WI38 (cell line): ENCODE measurements around the gene LRP1B.

Source experiments
- H3K4me3 ChIP-seq: 2 replicates; pipeline ENCODE4 v1.5.1; 2011; ENCODE audit warnings: low read depth, mild to moderate bottlenecking, control low read depth, low read length
- CTCF ChIP-seq: IDR thresholded peaks from 2 replicates; pipeline ENCODE4 v1.5.1; 2012; ENCODE audit warnings: low read depth, mild to moderate bottlenecking, control low read depth, low read length

The LRP1B gene

GRCh38 chr2:140895378-140895777 is 1235.4 kb downstream of the LRP1B start:
- no peak overlapping the region for H3K4me3 ChIP-seq
- TF ChIP-seq CTCF: no peak

GRCh38 chr2:140893685-140894084 is 1237.1 kb downstream of the LRP1B start:
- TF ChIP-seq CTCF: no peak
- H3K4me3 ChIP-seq: no peak overlapping the region

DNA sequence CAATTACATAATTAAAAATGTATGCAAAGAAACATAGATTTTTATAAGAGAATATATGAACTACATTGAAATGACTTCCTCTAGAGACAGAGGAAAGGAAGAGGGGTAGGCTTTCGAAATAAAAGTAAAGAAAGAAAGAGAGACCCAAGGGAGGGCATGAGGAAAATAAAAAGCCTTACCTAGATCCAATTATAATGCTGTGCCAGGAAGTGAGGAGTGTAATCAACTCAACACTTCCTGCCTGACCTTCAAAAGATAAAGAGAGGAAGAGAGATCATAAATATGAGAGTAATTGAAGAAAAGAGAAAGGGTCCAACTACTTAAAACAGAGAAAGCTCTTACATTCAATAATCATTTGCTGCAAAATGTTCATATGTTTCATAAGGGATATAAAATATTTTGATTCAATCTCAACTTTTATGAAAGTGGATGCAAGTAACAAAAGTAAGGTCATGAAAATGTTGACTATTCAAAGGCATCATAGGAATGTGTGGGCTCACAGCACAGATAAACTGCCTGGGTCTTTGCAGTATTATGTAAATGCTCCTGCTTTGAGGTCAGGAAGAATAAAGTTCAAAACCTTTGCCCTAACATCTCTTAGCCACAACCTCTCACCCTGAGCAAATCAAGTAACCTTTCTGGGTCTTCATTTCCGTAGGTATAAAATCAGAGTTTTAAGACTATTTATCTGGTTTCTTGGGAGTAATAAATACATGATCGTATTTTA is 1237.7 kb downstream of the LRP1B start:
- TF ChIP-seq CTCF: no peak
- no peak overlapping the region for H3K4me3 ChIP-seq

GRCh38 chr2:140892436-140892835 is 1238.4 kb downstream of the LRP1B start:
- H3K4me3 ChIP-seq: no peak overlapping the region
- TF ChIP-seq CTCF: no peak

DNA sequence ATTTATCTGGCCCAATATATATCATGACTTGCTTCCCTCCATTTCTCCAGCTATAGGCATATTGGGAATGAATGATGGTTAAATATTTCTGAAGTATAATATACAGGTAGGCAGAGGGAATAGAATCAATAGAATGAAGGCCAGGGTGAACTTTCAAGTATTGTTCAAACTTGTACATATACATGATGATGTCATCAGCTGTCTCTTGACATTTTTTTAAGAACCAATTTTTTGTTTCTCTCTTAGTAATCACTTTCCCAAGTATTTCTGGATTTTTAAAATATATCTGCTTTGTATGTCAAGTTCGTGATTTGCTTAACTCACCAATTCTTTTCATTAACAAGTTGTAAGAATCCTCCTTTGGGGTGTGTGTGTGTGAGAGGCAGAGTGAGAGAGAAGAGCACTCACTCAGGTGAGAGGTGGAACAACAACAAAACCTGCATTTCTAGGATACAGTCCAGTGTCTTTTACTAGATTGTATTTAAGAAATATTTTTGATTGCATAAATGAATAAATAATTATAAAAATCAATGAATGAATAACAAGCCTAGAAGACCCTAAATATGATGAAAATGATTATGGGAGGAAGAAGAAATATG is 1239.1 kb downstream of the LRP1B start:
- no peak for TF ChIP-seq CTCF
- no peak overlapping the region for H3K4me3 ChIP-seq

DNA sequence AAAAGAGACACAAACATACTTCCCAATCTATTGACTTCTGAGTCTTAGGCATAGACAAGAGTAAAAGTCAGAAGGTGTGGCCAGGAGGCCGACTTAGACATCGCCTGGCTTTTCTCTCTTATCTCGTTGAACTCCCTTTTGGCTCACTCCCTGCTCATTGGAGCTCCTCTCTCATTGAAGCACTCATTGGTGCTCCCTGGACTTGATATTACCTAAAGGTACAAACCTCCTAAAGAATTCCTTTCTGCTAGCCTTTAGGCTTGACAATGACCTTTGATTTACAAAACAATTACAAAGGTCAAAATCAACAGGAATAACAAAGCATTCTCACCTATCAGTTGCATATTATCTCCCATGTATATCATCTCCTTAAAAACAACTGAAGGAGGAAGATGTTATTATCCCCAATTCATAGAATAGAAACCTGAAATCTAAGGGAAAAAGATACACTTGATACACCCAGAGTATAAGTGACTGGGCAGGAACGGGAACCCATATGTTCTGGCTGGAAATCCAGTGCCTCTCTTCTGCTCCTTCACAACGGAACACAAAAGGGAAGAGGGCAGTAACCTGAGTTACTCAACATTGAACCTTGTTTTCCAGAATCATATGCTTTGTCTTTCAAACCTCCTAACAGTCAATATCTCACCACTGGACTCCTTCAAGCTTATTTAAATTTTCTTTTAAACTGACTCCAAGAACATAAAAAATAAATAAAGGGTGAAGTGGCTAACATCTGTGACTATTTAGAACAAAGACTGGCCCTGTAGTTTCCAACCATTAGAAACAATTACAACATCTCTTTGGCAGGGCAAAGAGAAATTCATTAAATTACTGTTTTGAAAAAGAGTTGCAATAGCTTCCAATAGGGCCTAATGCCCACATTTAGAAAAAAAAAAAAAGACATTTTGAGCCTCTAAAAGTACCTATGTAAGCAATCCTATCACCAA is 1247.9 kb downstream of the LRP1B start:
- TF ChIP-seq CTCF: no peak

More for the DNA sequence above, 1247.9 kb downstream of the LRP1B start:
- no peak overlapping the region for H3K4me3 ChIP-seq
